ENCODE results near the gene LSM4.
A peak's percentile ranks its signal among the peaks of the same experiment; 100 is the strongest.

LSM4 gene

GRCh38 chr19:18283338-18283737, 39.5 kb downstream of the LSM4 start:
- H3K27me3 ChIP-seq (ENCODE audit: low read length): no peaks in the 10 kb centered on the region
- H4K20me1 ChIP-seq (ENCODE audit: low read depth, low read length): no peaks in the 10 kb centered on the region
- no peak overlapping the region for H3K4me3 ChIP-seq (ENCODE audit: insufficient read depth, low read length, poor library complexity, severe bottlenecking)
- H2AFZ ChIP-seq (ENCODE audit: low read depth, low read length, severe bottlenecking): no peak overlapping the region
- H3K9me2 ChIP-seq (replicated peaks; ENCODE audit: insufficient read depth, low read length): no peaks in the 10 kb centered on the region
- no peaks in the 10 kb centered on the region for H3K79me2 ChIP-seq (ENCODE audit: insufficient read depth, low read length)
- peaks cover 9% of the 10 kb centered on the region for H3F3A ChIP-seq (ENCODE audit: insufficient read depth)
- no peaks in the 10 kb centered on the region for H3K9me3 ChIP-seq (ENCODE audit: insufficient read depth, low read length)
- no peaks in the 10 kb centered on the region for H3K36me3 ChIP-seq (ENCODE audit: low read length)
- H3K9ac ChIP-seq (ENCODE audit: low read length): no peak overlapping the region
- no peak overlapping the region for H3K4me2 ChIP-seq (ENCODE audit: low read depth, low read length, poor library complexity, severe bottlenecking)
- TF ChIP-seq EZH2phosphoT487 (conservative IDR thresholded peaks at IDR 0.05; ENCODE audit: low read length): no peak
- no peak for TF ChIP-seq CTCF (IDR thresholded peaks at IDR 0.05; ENCODE audit: insufficient read depth, low read length, poor library complexity, severe bottlenecking)
- no peak overlapping the region for H3K27ac ChIP-seq (ENCODE audit: low read depth, low read length)

GRCh38 chr19:18282788-18283141, 40.1 kb downstream of the LSM4 start:
- no peaks in the 10 kb centered on the region for H3K27me3 ChIP-seq (ENCODE audit: low read length)
- H3K79me2 ChIP-seq (ENCODE audit: insufficient read depth, low read length): no peaks in the 10 kb centered on the region
- H3K9me3 ChIP-seq (ENCODE audit: insufficient read depth, low read length): no peaks in the 10 kb centered on the region
- H3K9me2 ChIP-seq (replicated peaks; ENCODE audit: insufficient read depth, low read length): no peaks in the 10 kb centered on the region
- H3K27ac ChIP-seq (ENCODE audit: low read depth, low read length): no peak overlapping the region
- no peaks in the 10 kb centered on the region for H3K36me3 ChIP-seq (ENCODE audit: low read length)
- H3K9ac ChIP-seq (ENCODE audit: low read length): no peak overlapping the region
- H3K4me2 ChIP-seq (ENCODE audit: low read depth, low read length, poor library complexity, severe bottlenecking): peak overlapping the region; percentile 63
- H3F3A ChIP-seq (ENCODE audit: insufficient read depth): peaks cover 9% of the 10 kb centered on the region
- H4K20me1 ChIP-seq (ENCODE audit: low read depth, low read length): no peaks in the 10 kb centered on the region
- H2AFZ ChIP-seq (ENCODE audit: low read depth, low read length, severe bottlenecking): no peak overlapping the region
- TF ChIP-seq CTCF (IDR thresholded peaks at IDR 0.05; ENCODE audit: insufficient read depth, low read length, poor library complexity, severe bottlenecking): no peak
- TF ChIP-seq EZH2phosphoT487 (conservative IDR thresholded peaks at IDR 0.05; ENCODE audit: low read length): no peak
- no peak overlapping the region for H3K4me3 ChIP-seq (ENCODE audit: insufficient read depth, low read length, poor library complexity, severe bottlenecking)

- no peaks in the 10 kb centered on the region for H3K79me2 ChIP-seq (ENCODE audit: insufficient read depth, low read length)
- H3K9me2 ChIP-seq (replicated peaks; ENCODE audit: insufficient read depth, low read length): no peaks in the 10 kb centered on the region
- H3K27me3 ChIP-seq (ENCODE audit: low read length): no peaks in the 10 kb centered on the region
- H3K4me3 ChIP-seq (ENCODE audit: insufficient read depth, low read length, poor library complexity, severe bottlenecking): peak overlapping the region; percentile 57
- H3K9me3 ChIP-seq (ENCODE audit: insufficient read depth, low read length): no peaks in the 10 kb centered on the region
- H3K4me2 ChIP-seq (ENCODE audit: low read depth, low read length, poor library complexity, severe bottlenecking): peak overlapping the region; percentile 63
- peaks cover 9% of the 10 kb centered on the region for H3F3A ChIP-seq (ENCODE audit: insufficient read depth)
- no peak for TF ChIP-seq CTCF (IDR thresholded peaks at IDR 0.05; ENCODE audit: insufficient read depth, low read length, poor library complexity, severe bottlenecking)
- TF ChIP-seq EZH2phosphoT487 (conservative IDR thresholded peaks at IDR 0.05; ENCODE audit: low read length): no peak
- H3K36me3 ChIP-seq (ENCODE audit: low read length): no peaks in the 10 kb centered on the region
- H3K27ac ChIP-seq (ENCODE audit: low read depth, low read length): peak overlapping the region; percentile 71
- H2AFZ ChIP-seq (ENCODE audit: low read depth, low read length, severe bottlenecking): no peak overlapping the region
- no peaks in the 10 kb centered on the region for H4K20me1 ChIP-seq (ENCODE audit: low read depth, low read length)
- peak overlapping the region; percentile 67 for H3K9ac ChIP-seq (ENCODE audit: low read length)
Observed at GRCh38 chr19:18282021-18282787, 40.7 kb downstream of the LSM4 start.
